HepG2 (cell line): ENCODE measurements around the gene CCDC201. TPM values are rescaled to one million over a fixed set of nuclear protein-coding genes. Genes with fewer than 3 reads are reported as not detected.

Experiments used
- AHR ChIP-seq: IDR thresholded peaks from 2 replicates; pipeline ENCODE4 v1.6.1; 2018; ENCODE audit warnings: missing genetic modification reagents, missing compliant biosample characterization
- ATF3 ChIP-seq: sonication (generic); formaldehyde crosslinking; IDR thresholded peaks from 2 replicates; pipeline ENCODE4 v1.4.0; 2020; ENCODE audit warnings: missing genetic modification reagents
- CENPX ChIP-seq: sonication (generic); formaldehyde crosslinking; IDR thresholded peaks from 2 replicates; pipeline ENCODE4 v1.9.0; 2021; ENCODE audit warnings: mild to moderate bottlenecking, missing genetic modification reagents, moderate library complexity
- GPN1 ChIP-seq: sonication (generic); formaldehyde crosslinking; IDR thresholded peaks from 2 replicates; pipeline ENCODE4 v1.5.1; 2020; ENCODE audit warnings: missing genetic modification reagents, borderline replicate concordance
- KDM5A ChIP-seq: fragments of 200-600 bp; sonication (generic); IDR thresholded peaks from 2 replicates; pipeline ENCODE4 v1.7.0; 2018; ENCODE audit warnings: antibody characterized with exemption, mild to moderate bottlenecking, low read length, borderline replicate concordance
- MXD1 ChIP-seq: sonication (generic); formaldehyde crosslinking; IDR thresholded peaks from 2 replicates; pipeline ENCODE4 v1.4.0; 2020; ENCODE audit warnings: mild to moderate bottlenecking, missing genetic modification reagents
- NR1H2 ChIP-seq: sonication (generic); formaldehyde crosslinking; IDR thresholded peaks from 2 replicates; pipeline ENCODE4 v1.8.1; 2022; ENCODE audit warnings: low read depth, missing genetic modification reagents, borderline replicate concordance
- PLRG1 ChIP-seq: fragments of 450-650 bp; conservative IDR thresholded peaks from 2 replicates; pipeline ENCODE4 v1.6.1; 2016
- RERE ChIP-seq: IDR thresholded peaks from 2 replicates; pipeline ENCODE4 v1.6.1; 2016; ENCODE audit warnings: low read depth, missing genetic modification reagents, missing compliant biosample characterization
- RNF2 ChIP-seq: fragments of 450-650 bp; conservative IDR thresholded peaks from 2 replicates; pipeline ENCODE4 v1.6.1; 2016; ENCODE audit warnings: low read depth
- SOX13 ChIP-seq, 3 experiments: fragments of 450-650 bp in 1 of 3; sonication (generic) in 1 of 3; formaldehyde crosslinking in 1 of 3; IDR thresholded peaks in 2 of 3; conservative IDR thresholded peaks in 1 of 3; 2 replicates each; pipeline versions ENCODE4 v1.5.0 to v1.6.1; 2016 to 2020; ENCODE audit warnings: antibody characterized with exemption in 1 of 3, mild to moderate bottlenecking in 1 of 3, missing compliant biosample characterization in 1 of 3, missing genetic modification reagents in 1 of 3, moderate library complexity in 1 of 3
- STAT6 ChIP-seq: sonication (generic); formaldehyde crosslinking; IDR thresholded peaks from 2 replicates; pipeline ENCODE4 v1.4.0; 2020; ENCODE audit warnings: missing genetic modification reagents, mild to moderate bottlenecking, borderline replicate concordance
- THRA ChIP-seq: sonication (generic); formaldehyde crosslinking; IDR thresholded peaks from 2 replicates; pipeline ENCODE4 v1.4.0; 2020; ENCODE audit warnings: missing genetic modification reagents, borderline replicate concordance
- ZKSCAN5 ChIP-seq: sonication (generic); formaldehyde crosslinking; IDR thresholded peaks from 2 replicates; pipeline ENCODE4 v1.5.1; 2020; ENCODE audit warnings: mild to moderate bottlenecking, missing genetic modification reagents
- ZNF101 ChIP-seq: sonication (generic); formaldehyde crosslinking; IDR thresholded peaks from 2 replicates; pipeline ENCODE4 v1.4.0; 2020; ENCODE audit warnings: mild to moderate bottlenecking, low read depth, missing genetic modification reagents, borderline replicate concordance
- ZNF124 ChIP-seq: sonication (generic); formaldehyde crosslinking; IDR thresholded peaks from 2 replicates; pipeline ENCODE4 v1.4.0; 2020; ENCODE audit warnings: missing genetic modification reagents
- ZNF616 ChIP-seq: sonication (generic); formaldehyde crosslinking; IDR thresholded peaks from 2 replicates; pipeline ENCODE4 v1.5.0; 2020; ENCODE audit warnings: low read depth, mild to moderate bottlenecking, missing genetic modification reagents
- ZNF629 ChIP-seq: sonication (generic); formaldehyde crosslinking; conservative IDR thresholded peaks from 2 replicates; pipeline ENCODE4 v1.5.0; 2020; ENCODE audit warnings: missing genetic modification reagents
- ZNF792 ChIP-seq: IDR thresholded peaks from 2 replicates; pipeline ENCODE4 v1.6.1; 2016
- polyA plus RNA-seq, 8 experiments: library from polyadenylated mRNA; depleted of rRNA in 3 of 8; stranded (reverse) in 7 of 8; unstranded in 1 of 8; fragments of >200 nt; fragmentation: Illumina TruSeq in 4 of 8; extraction: Trizol in 4 of 8; gene quantifications; 2 replicates each; pipeline versions ENCODE4 v1.2.1 to v1.2.3, GENCODE V29; 2011 to 2016; ENCODE audit warnings: low read depth in 4 of 8, missing spikeins in 1 of 8, mixed read lengths in 1 of 8; ENCODE audit not compliant: insufficient read depth in 1 of 8
- total RNA-seq, 5 experiments: library from RNA; depleted of rRNA; stranded (reverse); fragments of >200 nt; fragmentation: Illumina TruSeq; extraction: Trizol; gene quantifications; 2 replicates each; pipeline ENCODE4 v1.2.3, GENCODE V29; 2016; ENCODE audit warnings: low read depth in 1 of 5

Gene CCDC201
- total and polyA plus RNA-seq, 2 of the 13 experiments (the other 11 are each of a cell fraction or from before 2014, with no cell fraction given) = 0.92 TPM; not detected in 1

- TF ChIP-seq RERE = no peak
- TF ChIP-seq SOX13 (IDR thresholded peaks at IDR 0.05) = no peak
- TF ChIP-seq SOX13 (CRISPR knock-in tag; conservative IDR thresholded peaks at IDR 0.05 in 1 of 2, IDR thresholded peaks at IDR 0.05 in 1 of 2) = no peak
- no peak for TF ChIP-seq ATF3
- no peak for TF ChIP-seq ZNF101 (CRISPR knock-in tag)
- TF ChIP-seq PLRG1 = no peak
- TF ChIP-seq ZNF629 = peak; percentile 55; the same call in 1 of the 2 replicates
- no peak; the same call in 1 of the 2 replicates for TF ChIP-seq ZNF792 (CRISPR knock-in tag)
- no peak for TF ChIP-seq RNF2
- TF ChIP-seq AHR (CRISPR knock-in tag) = no peak
- TF ChIP-seq ZNF616 (CRISPR knock-in tag) = no peak; the same call in 1 of the 2 replicates
- TF ChIP-seq GPN1 (CRISPR knock-in tag) = no peak
- TF ChIP-seq ZKSCAN5 (CRISPR knock-in tag) = no peak
- TF ChIP-seq ZNF124 = no peak
- TF ChIP-seq MXD1 (CRISPR knock-in tag) = no peak
- TF ChIP-seq STAT6 (CRISPR knock-in tag) = 0 out of 2 replicates have a peak, but pooled peaks have one; percentile 29
- no peak for TF ChIP-seq CENPX (CRISPR knock-in tag)
- no peak for TF ChIP-seq THRA (CRISPR knock-in tag)
- TF ChIP-seq KDM5A = no peak
- TF ChIP-seq NR1H2 = no peak
Observed at GRCh38 chr7:45890125-45890901, 17.4 kb upstream of the CCDC201 start (continued).
